Measurements from ENCODE around the gene SYDE1. TPM values are rescaled to one million over a fixed set of nuclear protein-coding genes. Genes with fewer than 3 reads are reported as not detected.
A peak's percentile ranks its signal among the peaks of the same experiment; 100 is the strongest.

Gene SYDE1
- total and polyA plus RNA-seq, 10 of the 15 experiments (the other 5 are each of a cell fraction or from before 2014, with no cell fraction given) = not detected

DNA sequence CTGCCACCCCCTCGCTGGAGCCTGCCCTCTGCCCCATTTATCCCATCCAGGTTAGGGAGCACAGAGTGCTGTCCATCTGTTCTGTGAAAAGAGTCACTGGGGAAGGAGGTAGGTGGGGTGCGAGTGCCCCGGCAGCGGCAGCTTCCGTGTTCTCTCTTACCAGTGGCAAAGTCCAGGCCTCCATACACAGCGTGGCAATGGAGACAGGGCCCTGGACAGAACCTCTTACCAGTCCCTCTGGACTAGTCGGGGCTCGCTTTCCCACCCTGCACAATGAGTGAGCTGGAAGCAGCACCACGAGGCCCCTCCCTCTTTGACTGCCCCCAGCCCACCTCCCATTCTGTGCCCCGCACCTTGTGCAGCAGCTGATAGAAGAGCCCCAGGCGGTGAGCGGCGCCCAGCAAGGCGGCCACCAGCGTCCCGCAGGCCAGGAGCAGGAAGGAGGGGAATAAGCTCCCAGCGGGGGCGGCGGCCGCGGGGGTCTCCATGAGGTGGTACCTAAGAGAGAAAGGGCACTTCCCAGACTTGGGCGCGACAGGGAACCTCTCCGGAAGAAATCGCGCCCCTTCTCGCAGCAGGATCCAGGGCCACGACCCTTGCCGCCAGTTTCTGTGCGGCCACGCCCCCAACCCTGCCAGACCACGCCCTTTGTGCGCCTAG, 17.5 kb downstream of the SYDE1 start:
- in situ Hi-C loops (cut with MboI) = no loop called here
- ATAC-seq = no peak; the same call in 2 of the 3 replicates
- H3K4me2 ChIP-seq (ENCODE audit: control insufficient read depth, insufficient read depth) = peak overlapping the region; percentile 79
- WGBS (ENCODE audit: insufficient coverage, insufficient replicate concordance, low lambda C conversion rate, missing lambda C conversion rate) = 4% methylated on average over 32 of the region's 33 CpGs
- ChIA-PET SMC1A (ENCODE audit: uncharacterized antibody, unreplicated experiment) (interaction anchor here (0.6 kb wide), 1 partner anchor 1155 kb away, joined by 3 read pairs; no protein-coding TSS in a partner anchor), POLR2A (interaction anchor here (1.5 kb wide), 1 partner anchor 255 kb away, joined by 3 read pairs; the partner anchor contains the start of gene AKAP8), RAD21 (ENCODE audit: unreplicated experiment) (no interaction called here), CTCF (interaction anchor here (0.8 to 2.9 kb wide), 4 partner anchors 23 to 136 kb away, joined by 3 to 21 read pairs (median 5); no protein-coding TSS in a partner anchor)
- H3K4me3 ChIP-seq = peak overlapping the region; percentile 82
- H4K20me1 ChIP-seq (ENCODE audit: control insufficient read depth, insufficient read depth) = no peaks in the 10 kb centered on the region
- H3K27me3 ChIP-seq (replicated peaks in 1 of 2; ENCODE audit: control insufficient read depth in 2 of 2, insufficient read depth in 2 of 2, low read length in 1 of 2) = no peaks in the 10 kb centered on the region
- peaks cover 6% of the 10 kb centered on the region for H3K4me1 ChIP-seq (ENCODE audit: control insufficient read depth, insufficient read depth, low read length)
- no TSS peak for BruUV-seq (replicated peaks)
- intact Hi-C loops (cut with micrococcal nuclease; ENCODE audit: unreplicated experiment) = no loop called here
- DNase-seq (ENCODE audit: low read depth, low spot score) = no peak
- peak overlapping the region; percentile 76 for H3K27ac ChIP-seq (ENCODE audit: control insufficient read depth, insufficient read depth)
- H3K79me2 ChIP-seq (ENCODE audit: control insufficient read depth, insufficient read depth, low read length) = peaks cover 7% of the 10 kb centered on the region
- H2AFZ ChIP-seq (ENCODE audit: control insufficient read depth, low read depth, low read length) = peak overlapping the region; percentile 96
- peak overlapping the region; percentile 69 for H3K9ac ChIP-seq (ENCODE audit: control insufficient read depth, insufficient read depth, low read length)
- TF ChIP-seq CHD1 (IDR thresholded peaks at IDR 0.05; ENCODE audit: low read depth, low read length) = 0 out of 2 replicates have a peak, but pooled peaks have one; percentile 28
- no peak for TF ChIP-seq LARP7 (IDR thresholded peaks at IDR 0.05)
- TF ChIP-seq EGR1 (IDR thresholded peaks at IDR 0.05; ENCODE audit: borderline replicate concordance in 1 of 2, low read depth in 2 of 2, low read length in 2 of 2) = peak in 1 of 2 experiments; percentile 27; a peak in 1 of 3 replicates
- TF ChIP-seq ZBTB4 (CRISPR knock-in tag; IDR thresholded peaks at IDR 0.05) = no peak
- no peaks in the 10 kb centered on the region for H3K9me3 ChIP-seq (replicated peaks; ENCODE audit: control insufficient read depth, insufficient read depth, low read length)
- peaks cover 0 to 1% of the 10 kb centered on the region in 2 experiments; a peak in 2 of 4 replicates for H3K36me3 ChIP-seq (ENCODE audit: control insufficient read depth in 2 of 2, insufficient read depth in 2 of 2, low read length in 1 of 2)
- FAIRE-seq = no peak
